ENCODE results near the gene STK11.

DNA sequence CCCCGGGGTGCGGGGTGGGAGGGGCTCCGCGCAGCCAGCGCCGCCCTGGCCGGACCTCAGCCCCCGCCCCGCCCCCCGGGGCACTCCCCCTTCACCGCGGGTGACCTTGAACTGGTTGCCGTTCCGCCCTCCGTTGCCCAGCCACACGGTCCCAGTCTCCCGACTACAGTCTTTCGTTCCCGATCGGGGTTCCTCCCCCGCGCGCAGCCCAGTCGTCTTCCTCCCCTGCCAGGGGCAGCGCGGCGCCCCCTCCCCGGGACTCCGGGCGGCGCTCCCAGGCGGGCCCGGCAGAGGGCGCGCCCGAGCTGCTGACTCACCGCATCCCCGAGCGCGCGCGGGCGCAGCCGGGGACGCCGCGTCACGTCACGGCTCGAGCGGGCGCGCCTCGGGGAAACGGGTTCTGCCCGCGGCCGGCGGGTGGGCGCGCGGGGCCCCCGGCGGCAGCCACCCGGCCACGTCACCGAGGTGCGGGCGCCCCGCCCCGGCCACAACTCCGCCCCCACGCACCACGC lies 43.3 kb downstream of the STK11 start:
- TF ChIP-seq, protein P1, sequence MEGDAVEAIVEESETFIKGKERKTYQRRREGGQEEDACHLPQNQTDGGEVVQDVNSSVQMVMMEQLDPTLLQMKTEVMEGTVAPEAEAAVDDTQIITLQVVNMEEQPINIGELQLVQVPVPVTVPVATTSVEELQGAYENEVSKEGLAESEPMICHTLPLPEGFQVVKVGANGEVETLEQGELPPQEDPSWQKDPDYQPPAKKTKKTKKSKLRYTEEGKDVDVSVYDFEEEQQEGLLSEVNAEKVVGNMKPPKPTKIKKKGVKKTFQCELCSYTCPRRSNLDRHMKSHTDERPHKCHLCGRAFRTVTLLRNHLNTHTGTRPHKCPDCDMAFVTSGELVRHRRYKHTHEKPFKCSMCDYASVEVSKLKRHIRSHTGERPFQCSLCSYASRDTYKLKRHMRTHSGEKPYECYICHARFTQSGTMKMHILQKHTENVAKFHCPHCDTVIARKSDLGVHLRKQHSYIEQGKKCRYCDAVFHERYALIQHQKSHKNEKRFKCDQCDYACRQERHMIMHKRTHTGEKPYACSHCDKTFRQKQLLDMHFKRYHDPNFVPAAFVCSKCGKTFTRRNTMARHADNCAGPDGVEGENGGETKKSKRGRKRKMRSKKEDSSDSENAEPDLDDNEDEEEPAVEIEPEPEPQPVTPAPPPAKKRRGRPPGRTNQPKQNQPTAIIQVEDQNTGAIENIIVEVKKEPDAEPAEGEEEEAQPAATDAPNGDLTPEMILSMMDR (IDR thresholded peaks at IDR 0.05; ENCODE audit: insufficient read depth, low read depth, low read length), result peak; percentile 25
- TF ChIP-seq EZH2 (IDR thresholded peaks at IDR 0.05; ENCODE audit: insufficient read depth, low read length), result no peak
